Pancreas (tissue), 10 donors: ENCODE data around the gene TNP1. TPM values are rescaled to one million over a fixed set of nuclear protein-coding genes. Genes with fewer than 3 reads are reported as not detected.

Source experiments
- ATAC-seq, 4 donors: fragments of 200-7000 bp; cut with Tn5 transposase; one replicate each; pipeline versions ENCODE4 v1.8.0 to v1.9.1; 2020; ENCODE audit warnings: mild to moderate bottlenecking in 4 of 4, moderate library complexity in 4 of 4
- DNase-seq, 6 donors: peaks; one replicate each; pipeline ENCODE4 v3.0.0-alpha.2; 2020
- FAIRE-seq: peaks from 2 replicates; lab custom pipeline; 2012; peaks lifted over from hg19 to GRCh38; lab: Jason Lieb, UNC
- H3K27ac ChIP-seq, 4 donors: fragments of 200-600 bp; sonication (generic); 1 replicate in 3 of 4; 2 replicates in 1 of 4; pipeline versions ENCODE4 v1.5.0 to v1.8.0; 2020
- H3K27me3 ChIP-seq, 4 donors: fragments of 200-600 bp; one replicate each; pipeline ENCODE4 v1.8.0; 2021
- H3K36me3 ChIP-seq, 3 donors: fragments of 200-600 bp; sonication (generic) in 1 of 3; one replicate each; pipeline versions ENCODE4 v1.5.0 to v1.8.0; 2020 to 2021
- H3K4me1 ChIP-seq, 3 donors: fragments of 200-600 bp; one replicate each; pipeline ENCODE4 v1.8.0; 2021
- H3K4me3 ChIP-seq, 4 donors: fragments of 200-600 bp; sonication (generic) in 2 of 4; one replicate each; pipeline versions ENCODE4 v1.5.0 to v1.8.0; 2020 to 2021
- H3K9me3 ChIP-seq, 4 donors: fragments of 200-600 bp; one replicate each; pipeline ENCODE4 v1.8.0; 2021
- WGBS, 2 donors: extraction: QIAGEN DNeasy Blood & Tissue Kit; methylation state at CpG; one replicate each; pipeline ENCODE4 v1.1.7; 2013; 5-methylcytosine and 5-hydroxymethylcytosine counted together
- intact Hi-C, 3 donors: fragments of 100-400 bp; cut with DNase I; formaldehyde crosslinking; loops; one replicate each; pipeline versions ENCODE4 v1.11.1 to v1.14.2; 2022
- polyA plus RNA-seq, 2 donors: library from polyadenylated mRNA; stranded (reverse); fragments of 200-250 nt; gene quantifications; one replicate each; pipeline ENCODE4 v1.2.3, GENCODE V29; 2013
- total RNA-seq, 6 donors: library from RNA; stranded (reverse); fragmentation: NEBNext Ultra II Directional in 4 of 6; extraction: Animal tissue kit (Norgen Biotek cat#: 25700) in 4 of 6; gene quantifications; one replicate each; pipeline versions ENCODE4 v1.2.1 to v1.2.4, GENCODE V29; 2021 to 2023
- TF ChIP-seq, protein P1 (sequence below), 4 donors: fragments of 200-600 bp; sonication (generic) in 3 of 4; IDR thresholded peaks; one replicate each; pipeline versions ENCODE4 v1.5.0 to v1.8.0; 2021; ENCODE audit warnings: antibody characterized with exemption in 4 of 4
- donor health status: healthy with polysubstance abuse.
- donor health status: DM: no; HTN: no; CAD: no; lungs with moderate emphysema.
- donor health status: DM: no; HTN: no; CAD: no.
- donor health status: control.
- donor health status: control.
- donor health status: Bipolar disorder and iron deficiency.
- donor health status: DM: yes; HTN: yes; CAD: no.
- donor health status: DM: no; HTN: no; CAD: no.
- donor health status: DM: no; HTN: no; CAD: no.
- donor health status: DM: yes; HTN: yes; CAD: no.

The TNP1 gene
- total and polyA plus RNA-seq, 8 donors = not detected

- Histone ChIP-seq H3K27ac (no peak overlapping the region), H3K27me3 (no peaks in the 10 kb centered on the region), H3K4me1 (no peaks in the 10 kb centered on the region), H3K4me3 (no peak overlapping the region), H3K36me3 (no peaks in the 10 kb centered on the region), H3K9me3 (no peaks in the 10 kb centered on the region)
- DNase-seq (no peak), FAIRE-seq (no peak), ATAC-seq (no peak)
- WGBS, 2 donors = 80 to 91% methylated on average over 4 of the region's 4 CpGs
- TF ChIP-seq, protein P1, sequence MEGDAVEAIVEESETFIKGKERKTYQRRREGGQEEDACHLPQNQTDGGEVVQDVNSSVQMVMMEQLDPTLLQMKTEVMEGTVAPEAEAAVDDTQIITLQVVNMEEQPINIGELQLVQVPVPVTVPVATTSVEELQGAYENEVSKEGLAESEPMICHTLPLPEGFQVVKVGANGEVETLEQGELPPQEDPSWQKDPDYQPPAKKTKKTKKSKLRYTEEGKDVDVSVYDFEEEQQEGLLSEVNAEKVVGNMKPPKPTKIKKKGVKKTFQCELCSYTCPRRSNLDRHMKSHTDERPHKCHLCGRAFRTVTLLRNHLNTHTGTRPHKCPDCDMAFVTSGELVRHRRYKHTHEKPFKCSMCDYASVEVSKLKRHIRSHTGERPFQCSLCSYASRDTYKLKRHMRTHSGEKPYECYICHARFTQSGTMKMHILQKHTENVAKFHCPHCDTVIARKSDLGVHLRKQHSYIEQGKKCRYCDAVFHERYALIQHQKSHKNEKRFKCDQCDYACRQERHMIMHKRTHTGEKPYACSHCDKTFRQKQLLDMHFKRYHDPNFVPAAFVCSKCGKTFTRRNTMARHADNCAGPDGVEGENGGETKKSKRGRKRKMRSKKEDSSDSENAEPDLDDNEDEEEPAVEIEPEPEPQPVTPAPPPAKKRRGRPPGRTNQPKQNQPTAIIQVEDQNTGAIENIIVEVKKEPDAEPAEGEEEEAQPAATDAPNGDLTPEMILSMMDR (IDR thresholded peaks at IDR 0.05) = no peak
- intact Hi-C loops = no loop called here
Measured at GRCh38 chr2:216863946-216864345, 4.1 kb upstream of the TNP1 start.

- Histone ChIP-seq H3K27me3 (no peaks in the 10 kb centered on the region), H3K4me3 (no peak overlapping the region), H3K4me1 (no peaks in the 10 kb centered on the region), H3K27ac (no peak overlapping the region), H3K36me3 (no peaks in the 10 kb centered on the region), H3K9me3 (no peaks in the 10 kb centered on the region)
- FAIRE-seq (no peak), DNase-seq (no peak), ATAC-seq (no peak)
- WGBS, 2 donors = 81 to 83% methylated on average over 8 of the region's 8 CpGs
- TF ChIP-seq, protein P1 (IDR thresholded peaks at IDR 0.05) = no peak
- intact Hi-C loops = no loop called here
Measured at GRCh38 chr2:216862628-216863398, 2.9 kb upstream of the TNP1 start.

GRCh38 chr2:216860426-216861137 is 718 bp upstream of the TNP1 start:
- no peak for ATAC-seq
- Histone ChIP-seq H3K27ac (no peak overlapping the region), H3K36me3 (no peaks in the 10 kb centered on the region), H3K27me3 (no peaks in the 10 kb centered on the region), H3K4me1 (no peaks in the 10 kb centered on the region), H3K9me3 (no peaks in the 10 kb centered on the region), H3K4me3 (no peak overlapping the region)
- intact Hi-C loops = no loop called here
- TF ChIP-seq, protein P1 (IDR thresholded peaks at IDR 0.05) = no peak
- FAIRE-seq = no peak
- WGBS, 2 donors = 72% methylated on average over 2 of the region's 2 CpGs
- DNase-seq = no peak

- TF ChIP-seq, protein P1 (IDR thresholded peaks at IDR 0.05) = no peak
- intact Hi-C loops = no loop called here
- WGBS, 2 donors = 36 to 46% methylated on average over 3 of the region's 3 CpGs
Measured at GRCh38 chr2:216858312-216858711, 1.6 kb downstream of the TNP1 start.

DNA sequence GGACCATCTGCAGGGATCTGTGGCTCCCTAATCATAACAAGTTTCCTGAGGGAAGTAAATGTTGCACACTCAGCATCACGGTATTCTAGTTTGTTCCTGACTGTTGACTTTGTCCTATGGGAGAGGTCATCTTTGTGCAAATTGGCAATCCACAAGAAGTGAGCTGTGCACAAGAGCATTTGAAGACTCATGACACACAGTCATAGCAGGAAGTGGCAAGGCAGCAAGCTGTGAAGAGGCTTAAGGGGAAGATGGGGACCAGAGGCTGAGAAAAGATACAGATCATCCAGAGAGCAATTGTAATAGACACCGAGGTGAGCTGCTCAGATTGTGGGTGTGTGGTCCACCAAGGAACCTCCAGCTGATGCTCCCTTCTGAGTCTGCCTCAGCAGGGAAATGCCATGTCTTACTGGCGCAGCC is 2.7 kb downstream of the TNP1 start:
- no peaks in the 10 kb centered on the region for H3K36me3 ChIP-seq
- no peak overlapping the region for H3K4me3 ChIP-seq
- no peak for FAIRE-seq
- no peak for ATAC-seq
- no peak for DNase-seq
- H3K9me3 ChIP-seq = no peaks in the 10 kb centered on the region
- 78 to 80% methylated on average over 3 of the region's 3 CpGs for WGBS, 2 donors
- no peaks in the 10 kb centered on the region for H3K4me1 ChIP-seq
- intact Hi-C loops = no loop called here
- TF ChIP-seq, protein P1 (IDR thresholded peaks at IDR 0.05) = no peak
- H3K27ac ChIP-seq = no peak overlapping the region
- H3K27me3 ChIP-seq = no peaks in the 10 kb centered on the region

More at GRCh38 chr2:216858312-216858711, 1.6 kb downstream of the TNP1 start:
- Histone ChIP-seq H3K9me3 (no peaks in the 10 kb centered on the region), H3K36me3 (no peaks in the 10 kb centered on the region), H3K4me3 (no peak overlapping the region), H3K27me3 (no peaks in the 10 kb centered on the region), H3K27ac (no peak overlapping the region), H3K4me1 (no peaks in the 10 kb centered on the region)
- no peak for ATAC-seq
- no peak for FAIRE-seq
- DNase-seq = no peak
